ENCODE data around the gene URGCP.
A peak's percentile ranks its signal among the peaks of the same experiment; 100 is the strongest.

The URGCP gene

DNA sequence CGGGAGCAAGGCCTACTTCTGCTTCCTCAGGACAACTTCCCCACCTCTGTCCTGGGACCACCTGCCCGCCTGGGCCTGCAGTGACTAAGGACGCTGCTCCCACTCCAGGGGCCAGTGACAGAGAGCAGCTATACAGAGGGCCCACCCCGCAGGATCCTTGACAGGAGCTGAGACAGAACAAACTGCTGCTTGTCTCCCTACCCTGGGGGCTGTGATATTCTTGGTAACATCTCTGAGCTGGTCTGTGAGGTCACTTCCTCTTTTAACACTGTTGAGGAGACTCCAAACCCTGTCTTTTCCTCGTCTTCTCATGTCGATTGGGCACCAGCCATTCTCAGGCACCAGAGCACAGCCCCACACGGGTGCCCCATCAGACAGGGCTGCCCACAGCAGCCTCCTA is 30.2 kb downstream of the URGCP start:
- DNase-seq (ENCODE audit: low read depth in 3 of 3) = no peak

DNA sequence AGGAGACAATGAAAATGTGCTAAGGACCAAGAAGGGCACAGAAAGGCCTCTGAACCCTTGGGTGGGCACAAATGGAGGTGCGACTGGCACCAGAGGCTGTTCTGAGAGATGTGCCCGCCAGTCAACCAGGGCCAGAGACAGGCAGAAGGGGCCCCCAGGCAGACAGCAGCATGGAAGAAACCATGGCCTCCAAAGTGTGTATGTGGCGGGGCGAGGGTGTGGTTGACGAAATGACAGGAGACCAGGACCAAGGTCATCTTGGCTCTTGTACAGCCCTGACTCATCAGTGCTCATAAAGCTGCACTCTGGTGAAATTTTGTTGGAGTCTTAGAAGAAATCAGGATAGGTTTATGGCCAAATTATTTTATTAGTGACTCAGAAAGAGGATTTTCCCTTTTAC is 33.1 kb downstream of the URGCP start:
- no peak for DNase-seq (ENCODE audit: low read depth in 3 of 3)

DNA sequence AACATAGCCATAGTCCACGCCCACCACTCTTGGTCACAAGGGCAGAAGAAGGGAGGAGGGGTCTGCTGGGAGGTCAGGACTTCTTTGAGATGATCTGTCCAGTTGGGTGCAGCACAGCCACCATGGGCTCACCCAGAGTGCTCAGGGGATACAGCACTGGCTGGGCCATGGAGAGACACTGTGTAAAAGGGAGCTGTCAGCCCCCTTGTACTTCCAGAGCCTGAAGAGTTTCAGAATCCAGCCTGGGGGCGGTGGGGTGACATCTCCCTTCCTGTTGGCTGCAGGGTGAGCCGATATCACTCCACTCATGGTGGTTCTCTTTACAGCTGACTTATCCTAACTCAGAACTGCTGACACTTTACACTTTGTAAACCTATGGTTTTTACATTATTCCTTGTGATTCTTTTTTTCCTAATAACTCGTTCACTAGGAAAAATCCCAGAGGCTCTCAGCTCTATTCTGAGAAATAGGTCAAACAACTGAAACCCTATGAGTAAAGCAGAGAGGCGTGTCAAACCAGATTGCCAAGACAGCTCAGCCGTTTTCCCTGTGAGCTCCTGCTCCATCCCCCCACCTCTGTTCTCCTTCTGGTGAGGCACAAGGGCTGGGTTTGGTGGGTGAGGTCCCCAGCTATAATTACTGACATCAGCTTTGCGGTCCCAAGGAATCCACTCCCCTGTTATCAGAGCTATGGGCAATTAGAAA is 33.8 kb downstream of the URGCP start:
- DNase-seq (ENCODE audit: low read depth in 3 of 3) = no peak

DNA sequence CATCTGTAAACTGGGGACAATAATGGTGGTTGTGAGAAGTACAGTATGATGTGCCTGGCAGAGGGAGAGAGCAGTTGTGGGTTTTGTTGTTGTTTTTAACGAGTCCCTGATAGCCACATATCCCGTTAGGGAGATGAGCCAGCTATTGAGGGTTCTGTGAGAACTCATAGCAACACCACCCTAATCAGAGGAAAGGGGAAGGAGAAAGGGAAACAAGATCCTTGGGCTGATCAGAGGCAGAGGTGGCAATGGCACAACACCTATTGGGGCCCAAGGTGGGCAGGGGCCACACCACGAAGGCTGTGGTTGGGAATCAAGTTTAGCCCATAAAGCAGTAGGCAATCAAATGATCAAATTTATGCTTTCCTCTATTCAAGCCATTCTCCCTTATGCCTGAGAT is 35.3 kb downstream of the URGCP start:
- no peak for DNase-seq (ENCODE audit: low read depth in 3 of 3)

DNA sequence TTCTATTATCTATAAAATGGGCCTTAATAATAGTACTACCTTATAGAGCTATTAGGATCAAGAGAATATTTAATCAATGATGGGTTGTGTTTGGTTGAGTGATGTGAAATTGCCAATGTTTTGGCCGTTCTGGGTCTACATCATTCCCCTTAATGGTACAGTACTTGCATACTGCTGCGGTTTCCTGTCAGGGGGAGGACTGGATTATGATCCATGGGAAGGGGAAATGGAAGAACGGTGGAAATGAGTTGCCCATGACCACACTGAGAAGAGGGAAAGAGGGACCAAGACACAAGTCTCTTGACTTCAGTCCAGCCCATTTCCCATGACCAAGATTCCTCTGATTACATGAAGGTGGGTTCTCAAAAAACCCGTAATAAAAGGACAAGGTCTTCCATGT is 36.1 kb downstream of the URGCP start:
- no peak for DNase-seq (ENCODE audit: low read depth in 3 of 3)

DNA sequence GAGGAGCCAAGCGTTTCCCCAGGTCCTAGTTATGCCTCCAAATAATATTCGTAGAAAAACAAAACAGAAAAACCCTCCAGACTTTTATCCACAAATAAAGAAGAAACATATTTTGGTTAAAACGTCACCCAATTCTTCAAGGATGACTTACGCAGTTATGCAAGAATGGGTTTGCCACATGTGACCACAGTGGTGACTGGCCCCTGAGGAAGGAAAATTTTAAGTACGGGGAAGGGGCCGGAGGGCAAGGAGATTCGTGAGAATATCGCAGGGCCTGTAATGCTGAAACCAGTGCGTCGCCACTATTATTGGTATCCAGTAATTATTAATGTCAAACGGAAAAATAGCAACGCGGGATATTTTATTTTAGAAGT is 36.5 kb downstream of the URGCP start:
- no peak for DNase-seq (ENCODE audit: low read depth in 3 of 3)

DNA sequence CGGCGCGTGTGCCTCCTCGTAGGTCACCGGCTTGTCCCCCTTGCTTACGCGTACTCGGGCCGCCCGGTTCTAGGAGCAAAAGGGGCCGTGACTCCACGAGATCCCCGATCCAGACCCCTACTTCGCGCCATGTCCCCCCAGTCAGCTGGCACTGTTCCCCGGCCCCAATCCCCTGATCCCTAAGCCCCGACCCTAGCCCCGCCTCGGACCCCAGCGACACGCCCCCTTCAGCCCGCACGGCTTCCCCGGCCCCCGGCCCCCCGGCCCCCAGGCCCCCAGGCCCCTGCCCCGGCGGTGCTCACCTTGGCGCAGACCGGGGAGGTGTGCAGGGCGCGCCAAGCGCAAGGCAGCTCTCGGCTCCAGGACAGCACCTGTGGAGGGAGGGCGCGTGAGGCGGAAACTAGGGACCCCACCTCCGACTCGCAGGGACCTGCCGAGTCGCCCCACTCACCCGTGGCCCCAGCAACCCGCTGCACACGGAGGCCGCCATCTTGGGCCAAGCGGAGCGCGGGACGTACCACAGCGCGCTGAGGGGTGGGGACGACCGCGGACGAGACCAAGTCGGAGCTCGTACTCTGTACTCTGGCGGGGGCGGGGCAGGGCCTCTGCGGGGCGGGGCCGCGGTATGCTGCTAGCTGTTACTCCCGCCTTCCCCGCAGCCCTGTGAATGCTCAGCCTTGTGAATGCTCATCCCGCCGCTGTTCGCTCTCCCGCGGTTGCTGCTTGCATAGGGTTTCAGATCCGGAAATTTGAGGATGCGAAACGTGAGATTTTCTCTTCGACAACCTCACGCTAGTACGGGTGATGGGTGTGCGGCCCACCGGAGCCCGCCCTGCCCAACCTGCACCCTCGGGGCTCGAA is 37.2 kb downstream of the URGCP start, which contains the start of gene MRPS24:
MRPS24 (minus strand) TSS at position 512 of the 861 bp plus-strand sequence; CDS start at position 490, 22 bp downstream.
- DNase-seq (ENCODE audit: low read depth in 3 of 3) = peak; percentile 88 to 95 (median 89)

DNA sequence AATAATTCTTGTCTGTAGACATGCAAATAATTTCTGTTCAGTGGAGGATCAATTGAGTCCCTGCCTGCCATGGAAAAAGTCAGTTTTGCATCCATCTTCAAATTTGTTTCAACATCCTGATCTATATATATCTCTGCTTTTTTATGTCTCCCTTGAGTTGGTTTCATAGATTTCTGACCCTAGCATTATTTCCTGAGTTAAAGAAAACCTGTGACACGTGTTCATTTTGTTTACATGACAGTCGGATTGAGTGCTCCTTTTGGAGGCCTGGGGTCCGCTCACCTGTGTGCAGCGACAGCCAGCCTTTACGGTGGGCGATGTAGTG is 37.8 kb downstream of the URGCP start:
- DNase-seq (ENCODE audit: low read depth in 3 of 3) = no peak

DNA sequence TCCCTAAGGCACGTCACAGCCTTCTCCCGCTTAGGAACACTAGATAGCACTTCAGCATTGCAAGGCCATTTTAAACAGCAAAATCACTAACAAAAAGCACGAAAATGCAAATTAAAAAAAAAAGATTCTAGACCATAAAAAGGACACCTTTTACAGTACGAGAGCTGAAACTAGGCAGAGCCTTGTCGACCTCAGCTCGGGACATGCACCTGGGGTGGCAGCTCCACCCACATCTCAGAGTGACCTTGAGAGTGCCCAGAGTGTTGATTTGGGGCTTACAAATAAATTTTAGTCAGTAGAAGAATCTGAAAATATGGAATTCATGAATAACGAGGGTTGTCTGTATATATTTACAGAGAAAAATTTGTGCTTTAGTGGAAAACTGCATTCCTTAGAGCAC is 38.2 kb downstream of the URGCP start:
- no peak for DNase-seq (ENCODE audit: low read depth in 3 of 3)

DNA sequence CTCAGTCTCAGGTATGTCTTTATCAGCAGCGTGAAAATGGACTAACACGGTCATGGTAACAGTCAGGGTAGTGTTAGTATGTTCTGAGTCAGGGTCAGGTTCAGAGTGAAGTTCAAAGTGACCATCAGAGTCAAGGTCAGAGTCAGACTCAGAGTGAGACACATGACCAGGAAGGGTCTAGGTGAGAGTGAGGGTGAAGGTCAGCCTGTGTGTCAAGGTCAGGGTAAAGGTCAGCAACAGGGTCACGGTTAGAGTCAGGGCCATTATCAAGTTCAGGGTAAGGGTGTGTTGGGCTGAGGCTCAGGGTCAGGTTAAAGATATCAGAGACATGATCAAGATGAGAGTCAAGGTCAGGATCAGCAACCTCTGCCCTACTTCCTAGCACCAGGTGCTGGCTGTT is 41.1 kb downstream of the URGCP start:
- no peak for DNase-seq (ENCODE audit: low read depth in 3 of 3)

DNA sequence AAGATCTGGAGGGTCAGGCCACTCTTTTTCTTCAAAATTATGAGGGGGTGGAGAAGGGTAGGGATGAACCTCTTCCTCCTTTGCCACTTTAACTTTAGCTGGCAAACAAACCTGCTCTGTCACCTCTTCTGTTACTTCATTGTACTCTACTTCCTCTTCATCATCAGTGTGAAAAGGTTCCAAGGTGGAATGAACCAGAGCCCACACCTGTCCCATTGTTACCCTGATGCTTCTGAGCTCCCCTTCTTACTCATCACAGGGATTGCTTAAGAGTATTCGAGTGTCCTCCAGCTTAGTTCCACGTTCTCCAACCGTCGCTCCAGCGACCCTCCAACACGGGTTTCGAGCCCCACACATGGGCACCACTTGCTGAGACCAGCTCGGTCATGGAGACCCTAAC is 42.3 kb downstream of the URGCP start:
- no peak for DNase-seq (ENCODE audit: low read depth in 3 of 3)

DNA sequence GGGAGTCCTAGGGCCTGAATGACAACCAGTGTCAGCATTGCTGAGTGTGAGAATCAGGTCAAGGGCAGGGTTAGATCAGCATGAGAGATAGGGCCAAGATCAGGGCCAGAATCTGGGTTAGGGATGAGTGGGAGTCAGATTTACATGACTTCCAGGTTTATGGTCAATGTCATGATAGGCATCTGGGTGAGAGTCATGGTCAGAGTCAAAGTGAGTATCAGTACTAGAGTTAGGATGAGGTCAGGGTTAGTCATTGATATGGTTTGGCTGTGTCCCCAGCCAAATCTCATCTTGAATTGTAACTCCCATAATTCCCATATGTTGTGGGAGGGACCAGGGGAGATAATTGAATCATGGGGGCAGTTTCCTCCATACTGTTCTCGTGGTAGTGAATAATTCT is 49.4 kb downstream of the URGCP start:
- no peak for DNase-seq (ENCODE audit: low read depth in 3 of 3)

DNA sequence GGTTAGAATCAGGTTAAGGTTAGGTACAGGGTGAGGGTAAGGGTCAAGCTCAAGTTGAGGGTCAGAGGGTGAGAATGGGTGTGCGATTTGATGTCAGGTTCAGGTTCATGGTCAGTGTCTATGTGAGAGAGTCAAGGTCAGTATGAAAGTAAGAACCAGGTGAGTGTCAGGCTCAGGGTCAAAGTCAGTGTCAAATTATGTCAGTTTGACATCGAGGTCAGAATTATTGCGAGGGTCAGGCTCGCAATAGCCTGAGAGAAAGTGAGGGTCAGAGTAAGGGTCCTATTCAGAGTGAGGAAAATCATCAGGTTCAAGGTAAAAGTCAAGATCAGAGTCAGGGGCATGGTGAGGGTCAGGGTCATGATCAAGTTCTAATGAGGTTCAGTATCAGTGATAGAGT is 50.1 kb downstream of the URGCP start:
- DNase-seq (ENCODE audit: low read depth in 3 of 3) = no peak

DNA sequence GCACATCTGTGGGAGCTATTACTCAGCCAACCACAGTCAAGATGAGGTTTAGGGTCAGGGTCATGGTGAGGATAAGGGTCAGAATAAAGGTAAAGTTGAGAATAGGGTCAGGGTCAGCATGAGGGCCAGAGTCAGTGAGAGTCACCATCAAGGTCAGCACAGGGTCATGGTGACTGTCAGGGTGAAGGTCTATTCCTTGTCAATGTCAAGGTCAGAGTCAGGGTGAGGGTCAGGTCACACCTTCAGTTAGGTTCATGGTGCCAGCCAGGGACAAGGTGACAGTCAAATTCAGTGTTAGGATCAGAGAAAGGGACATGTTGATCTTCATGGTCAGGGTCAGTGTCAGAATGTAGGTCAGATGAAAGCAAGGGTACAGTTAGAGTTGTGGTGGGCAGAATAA is 51.2 kb downstream of the URGCP start:
- DNase-seq (ENCODE audit: low read depth in 3 of 3) = no peak

DNA sequence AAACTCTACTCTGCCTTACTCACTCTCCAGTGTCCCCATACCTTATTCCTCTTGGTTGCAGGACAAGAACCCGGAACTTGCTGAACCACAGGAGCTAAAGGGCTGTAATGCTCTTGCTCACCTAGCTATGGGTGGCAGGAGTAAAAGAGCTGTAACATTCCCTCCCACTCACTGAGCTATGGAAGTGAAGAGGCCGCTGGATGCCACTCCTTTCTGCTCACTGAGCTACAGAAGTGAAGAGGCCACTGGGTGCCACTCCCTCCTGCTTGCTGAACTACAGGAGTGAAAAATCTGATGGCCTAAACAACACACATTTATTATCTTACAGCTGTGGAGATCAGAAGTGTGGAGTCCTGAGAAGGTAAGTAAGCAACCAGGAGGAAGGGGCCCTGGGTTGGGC is 54.6 kb downstream of the URGCP start:
- DNase-seq (ENCODE audit: low read depth in 3 of 3) = no peak

DNA sequence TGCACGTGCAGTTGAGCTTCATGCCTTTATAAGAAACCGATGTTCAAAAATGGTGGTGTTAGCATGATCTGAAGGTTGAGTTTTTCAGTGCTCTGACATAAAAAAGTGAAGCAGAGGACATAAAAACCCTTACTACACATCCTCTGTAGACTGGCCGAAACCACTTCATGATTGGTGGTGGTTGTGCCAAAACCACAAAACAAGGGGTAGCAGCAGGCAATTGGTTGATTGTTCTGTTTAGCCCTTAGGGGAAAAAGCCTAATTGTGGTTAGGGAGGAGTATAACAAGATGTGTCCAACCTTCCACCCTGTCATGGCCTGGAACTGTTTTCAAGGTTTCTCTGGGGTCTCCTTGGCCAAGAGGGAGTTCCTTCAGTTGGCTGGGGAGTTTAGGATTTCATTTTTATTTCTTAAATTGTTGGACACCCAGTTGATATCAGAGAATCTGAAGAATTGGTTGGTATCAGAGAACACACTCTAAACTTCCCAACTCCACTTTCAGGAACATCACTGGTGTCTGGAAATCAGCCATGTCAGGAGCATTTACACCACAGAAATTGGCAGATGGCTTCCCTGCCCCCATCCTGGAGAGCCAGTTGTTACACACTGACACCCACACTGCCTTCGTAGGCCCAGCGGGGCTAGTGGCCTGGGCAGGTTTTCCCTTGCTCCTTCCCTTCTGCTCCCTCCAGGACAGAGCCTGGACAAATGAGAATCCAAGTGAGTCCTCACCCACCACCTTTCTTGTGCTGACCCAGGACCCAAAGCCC is 55.9 kb downstream of the URGCP start:
- no peak for DNase-seq (ENCODE audit: low read depth in 3 of 3)

DNA sequence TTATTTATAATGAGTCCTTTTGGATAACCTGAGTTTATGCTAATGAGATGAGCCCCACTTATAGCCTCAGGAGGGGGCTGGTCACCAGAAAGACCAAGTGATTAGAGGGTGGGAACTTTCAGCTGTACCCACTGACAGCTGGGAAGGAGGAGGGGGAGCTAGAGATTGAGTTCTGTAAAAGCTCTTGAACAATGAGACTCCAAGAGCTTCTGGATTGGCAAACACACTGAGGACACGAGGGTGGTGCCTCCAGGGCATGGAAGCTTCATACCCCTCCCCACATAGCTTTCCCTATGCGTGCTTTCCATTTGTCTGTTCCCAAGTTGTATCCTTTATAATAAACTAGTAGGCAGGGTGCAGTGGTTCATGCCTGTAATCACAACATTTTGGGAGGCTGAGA is 57.3 kb downstream of the URGCP start:
- DNase-seq (ENCODE audit: low read depth in 3 of 3) = no peak

DNA sequence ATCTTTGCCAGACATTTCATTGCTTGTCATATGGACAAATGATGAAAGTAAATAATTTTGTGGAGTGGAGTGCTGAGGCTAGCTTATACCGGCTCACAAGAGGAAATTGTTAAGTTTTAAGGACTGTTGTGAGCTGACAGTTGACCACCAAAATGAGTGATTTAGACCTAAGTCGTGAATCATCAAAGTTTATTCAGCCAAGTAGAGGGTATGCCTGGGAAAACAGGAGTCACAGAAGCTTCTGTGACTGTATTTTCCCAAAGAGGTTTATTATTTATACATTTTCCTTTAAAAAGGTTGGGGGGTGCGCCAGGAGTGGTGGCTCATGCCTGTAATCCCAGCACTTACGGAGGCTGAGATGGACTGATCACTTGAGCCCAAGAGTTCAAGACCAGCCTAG is 58.9 kb downstream of the URGCP start:
- no peak for DNase-seq (ENCODE audit: low read depth in 3 of 3)

DNA sequence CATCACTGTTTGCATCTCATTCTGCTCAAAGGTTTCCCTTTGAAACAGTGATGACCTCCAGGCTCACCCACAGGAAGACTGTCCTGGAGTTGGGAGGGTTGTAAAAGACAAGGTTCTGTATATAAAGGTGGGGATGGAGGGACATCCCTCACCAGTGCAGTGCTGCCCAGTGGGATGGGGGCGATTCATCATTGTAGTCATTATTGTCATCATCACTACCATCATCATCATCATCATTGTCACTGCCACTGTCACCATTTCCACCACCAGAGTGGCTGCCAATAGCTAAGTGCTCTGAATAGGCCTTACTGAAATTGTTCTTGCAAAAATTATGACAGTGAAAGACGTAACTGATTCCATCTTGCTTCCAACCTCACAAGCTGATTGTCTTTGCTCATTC is 61.7 kb downstream of the URGCP start:
- no peak for DNase-seq (ENCODE audit: low read depth in 3 of 3)

DNA sequence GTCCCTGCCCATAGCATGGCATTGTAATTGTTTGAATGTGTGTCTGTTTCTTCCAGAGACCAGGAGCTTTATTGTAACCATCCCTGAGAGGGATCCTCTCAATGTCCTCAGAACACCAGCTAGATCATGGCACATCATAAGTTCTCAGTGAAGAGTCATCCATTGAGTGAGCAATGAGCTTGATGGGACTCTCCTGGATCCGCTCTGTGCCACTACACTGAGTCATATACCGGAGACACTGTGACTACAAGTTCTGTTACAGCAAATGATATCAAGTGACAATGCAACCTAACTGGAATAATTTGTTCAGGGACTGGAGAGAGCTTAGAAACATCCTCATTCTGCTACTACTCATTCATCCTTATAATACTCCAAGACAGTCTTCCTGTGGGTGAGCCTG is 62.1 kb downstream of the URGCP start:
- DNase-seq (ENCODE audit: low read depth in 3 of 3) = no peak

DNA sequence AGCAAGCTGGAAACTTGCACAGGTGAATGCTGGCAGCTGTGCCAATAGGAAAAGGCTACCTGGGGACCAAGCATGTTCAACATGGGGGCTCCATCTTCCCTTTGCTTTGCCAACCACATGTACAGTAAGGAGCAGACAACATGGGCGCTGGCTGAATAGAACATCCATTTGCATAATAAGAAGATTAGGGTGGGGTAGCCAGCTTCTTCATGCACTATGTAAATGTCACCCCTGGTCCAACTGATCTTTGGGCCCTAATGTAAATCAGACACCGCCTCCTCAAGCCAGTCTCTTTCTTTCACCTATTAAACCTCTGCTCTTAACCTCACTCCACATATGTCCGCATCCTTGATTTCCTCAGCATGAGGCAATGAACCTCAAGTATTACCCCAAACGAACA is 63.1 kb downstream of the URGCP start:
- DNase-seq (ENCODE audit: low read depth in 3 of 3) = no peak

DNA sequence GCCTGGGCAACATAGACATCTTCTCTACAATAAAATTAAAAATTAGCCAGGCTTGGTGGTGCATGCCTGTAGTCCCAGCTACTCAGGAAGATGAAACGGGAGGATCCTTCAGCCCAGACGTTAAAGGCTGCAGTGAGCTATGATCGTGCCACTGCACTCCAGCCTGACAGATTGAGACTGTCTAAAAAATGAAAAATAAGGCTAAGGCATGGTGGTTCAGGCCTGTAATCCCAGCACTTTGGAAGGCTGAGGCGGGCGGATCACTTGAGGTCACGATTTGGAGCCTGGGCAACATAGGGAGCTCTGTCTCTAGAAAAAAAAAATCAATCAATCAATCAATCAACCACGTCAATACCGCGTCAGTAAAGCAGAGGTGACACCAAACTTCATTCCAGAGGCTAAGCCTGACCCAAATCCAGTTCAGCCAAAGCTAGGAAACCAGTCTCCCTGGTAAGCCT is 68.2 kb downstream of the URGCP start:
- DNase-seq (ENCODE audit: low read depth in 3 of 3) = no peak
